BE2C (cell line): ENCODE data around the gene DCAF17.

Experiments used
- DNase-seq: peaks from one replicate; pipeline ENCODE4 v3.0.0-alpha.2; 2020
- H3K27me3 ChIP-seq: fragments of 250-450 bp; sonication (Bioruptor Pico); 2 replicates; pipeline ENCODE4 v1.5.1; 2020; ENCODE audit warnings: mild to moderate bottlenecking
- H3K36me3 ChIP-seq: fragments of 250-450 bp; sonication (Bioruptor Pico); 2 replicates; pipeline ENCODE4 v1.5.1; 2020; ENCODE audit warnings: mild to moderate bottlenecking
- H3K4me1 ChIP-seq: fragments of 250-450 bp; sonication (Bioruptor Pico); 2 replicates; pipeline ENCODE4 v1.5.1; 2020
- H3K4me3 ChIP-seq: 2 replicates; pipeline ENCODE4 v1.5.1; 2011; ENCODE audit warnings: low read depth, low read length
- H3K9me3 ChIP-seq: fragments of 250-450 bp; sonication (Bioruptor Pico); 2 replicates; pipeline ENCODE4 v1.5.1; 2020
- CTCF ChIP-seq: IDR thresholded peaks from 2 replicates; pipeline ENCODE4 v1.5.1; 2012; ENCODE audit warnings: mild to moderate bottlenecking, low read depth, low read length

The DCAF17 gene

GRCh38 chr2:171390941-171391516 is 43.0 kb upstream of the DCAF17 start:
- Histone ChIP-seq H3K36me3 (no peaks in the 10 kb centered on the region), H3K9me3 (no peaks in the 10 kb centered on the region), H3K4me3 (no peak overlapping the region), H3K27me3 (no peaks in the 10 kb centered on the region), H3K4me1 (no peaks in the 10 kb centered on the region)
- TF ChIP-seq CTCF: no peak
- DNase-seq: no peak

DNA sequence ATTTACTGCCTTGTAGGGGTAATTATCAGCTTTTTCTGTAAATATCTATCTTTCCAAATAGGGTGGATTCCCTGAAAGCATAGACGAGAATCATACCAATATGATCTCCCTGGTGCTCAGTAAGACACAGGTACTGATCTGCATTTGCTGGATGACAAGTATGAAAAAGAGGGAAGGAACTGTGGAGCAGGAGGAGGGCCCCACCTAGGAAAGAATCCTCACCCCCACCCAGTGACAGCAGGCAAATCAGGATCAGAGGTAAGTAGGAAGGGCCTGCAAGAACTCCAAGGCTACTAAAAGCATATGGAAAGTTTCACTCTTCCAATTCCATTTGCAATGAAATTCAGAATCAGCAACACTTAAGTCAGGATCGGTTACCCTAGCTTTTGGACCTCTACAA is 42.5 kb upstream of the DCAF17 start:
- H3K4me1 ChIP-seq: no peaks in the 10 kb centered on the region
- TF ChIP-seq CTCF: no peak
- no peak overlapping the region for H3K4me3 ChIP-seq
- no peak for DNase-seq
- no peaks in the 10 kb centered on the region for H3K9me3 ChIP-seq
- no peaks in the 10 kb centered on the region for H3K27me3 ChIP-seq
- no peaks in the 10 kb centered on the region for H3K36me3 ChIP-seq

DNA sequence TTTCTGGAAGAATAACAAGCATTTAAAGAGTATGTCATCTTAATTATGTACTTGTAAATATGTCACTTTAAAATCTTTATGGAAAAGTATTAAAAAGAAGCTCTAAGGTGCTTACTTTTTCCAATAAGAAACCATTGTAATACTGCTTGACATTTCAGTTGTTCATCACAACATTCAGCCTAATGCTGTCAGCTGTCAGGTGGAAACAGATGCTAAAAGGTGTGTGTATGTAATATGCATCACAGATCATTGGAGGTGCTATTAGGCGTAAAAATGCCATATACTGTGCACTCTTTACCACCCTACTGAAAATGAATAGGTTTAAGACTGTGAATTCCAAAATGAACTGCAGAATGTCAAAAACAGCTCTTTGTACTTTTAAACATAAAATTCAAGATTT is 40.5 kb upstream of the DCAF17 start:
- no peaks in the 10 kb centered on the region for H3K36me3 ChIP-seq
- H3K9me3 ChIP-seq: no peaks in the 10 kb centered on the region
- H3K4me3 ChIP-seq: no peak overlapping the region
- no peak for DNase-seq
- no peak for TF ChIP-seq CTCF
- no peaks in the 10 kb centered on the region for H3K4me1 ChIP-seq
- H3K27me3 ChIP-seq: no peaks in the 10 kb centered on the region

DNA sequence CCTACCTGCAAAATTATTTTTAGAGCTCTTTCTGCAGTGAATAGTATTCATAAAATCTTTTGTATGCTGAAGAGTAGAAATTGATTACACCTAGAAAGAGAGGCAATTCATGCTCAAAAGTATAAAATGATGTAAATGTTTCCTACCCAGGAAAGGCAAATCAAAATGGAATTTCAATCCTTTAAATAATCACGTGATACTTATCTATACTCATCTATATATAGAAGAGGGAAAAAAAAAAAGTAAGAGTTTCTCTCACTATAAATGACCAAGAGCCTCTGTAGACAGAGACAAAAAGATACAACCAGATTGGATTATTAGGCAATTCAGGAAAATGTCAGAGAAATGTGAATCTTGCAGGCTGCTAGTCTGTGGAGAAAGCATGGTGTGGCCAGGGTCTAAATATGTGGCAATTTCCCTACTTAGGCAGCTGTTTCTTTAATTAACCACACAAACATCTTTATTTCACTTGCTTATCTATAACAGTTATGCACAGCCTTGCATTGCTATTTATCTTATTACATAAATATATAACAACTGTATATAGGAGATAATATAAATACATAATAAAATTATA is 39.8 kb upstream of the DCAF17 start:
- no peak for TF ChIP-seq CTCF
- Histone ChIP-seq H3K36me3 (no peaks in the 10 kb centered on the region), H3K4me1 (no peaks in the 10 kb centered on the region), H3K4me3 (no peak overlapping the region), H3K27me3 (no peaks in the 10 kb centered on the region), H3K9me3 (no peaks in the 10 kb centered on the region)
- no peak for DNase-seq

GRCh38 chr2:171399292-171399691 is 34.7 kb upstream of the DCAF17 start:
- no peaks in the 10 kb centered on the region for H3K9me3 ChIP-seq
- DNase-seq: no peak
- TF ChIP-seq CTCF: no peak
- no peak overlapping the region for H3K4me3 ChIP-seq
- H3K4me1 ChIP-seq: no peaks in the 10 kb centered on the region
- no peaks in the 10 kb centered on the region for H3K36me3 ChIP-seq
- no peaks in the 10 kb centered on the region for H3K27me3 ChIP-seq

GRCh38 chr2:171400395-171400794 is 33.6 kb upstream of the DCAF17 start:
- Histone ChIP-seq H3K27me3 (no peaks in the 10 kb centered on the region), H3K4me3 (no peak overlapping the region), H3K36me3 (no peaks in the 10 kb centered on the region), H3K4me1 (no peaks in the 10 kb centered on the region), H3K9me3 (no peaks in the 10 kb centered on the region)
- DNase-seq: no peak
- TF ChIP-seq CTCF: no peak
